ENCODE results near the gene BACH2.
"Not testable (repeated sequence)": the region's sequence is repeated elsewhere in the genome, so short reads cannot be mapped to it uniquely, and the experiment has no call there.

BACH2 gene

GRCh38 chr6:90302320-90302719 is 5.7 kb upstream of the BACH2 start:
- DNase-seq (ENCODE audit: low read depth in 2 of 2): no peak

- DNase-seq (ENCODE audit: low read depth in 2 of 2): no peak
These were observed 5.2 kb upstream of the BACH2 start for GRCh38 chr6:90301816-90302215.

GRCh38 chr6:90298459-90299053 is 1.9 kb upstream of the BACH2 start:
- no peak for DNase-seq (ENCODE audit: low read depth in 2 of 2)

GRCh38 chr6:90297867-90298381 is 1.3 kb upstream of the BACH2 start:
- DNase-seq (ENCODE audit: low read depth in 2 of 2): no peak

- DNase-seq (ENCODE audit: low read depth in 2 of 2): no peak
These were observed 648 bp upstream of the BACH2 start for GRCh38 chr6:90297115-90297866.

- peak in 1 of 2 donors; percentile 56 for DNase-seq (ENCODE audit: low read depth in 2 of 2)
These were observed 746 bp downstream of the BACH2 start for GRCh38 chr6:90295854-90296340.

- DNase-seq (ENCODE audit: low read depth in 2 of 2): peak; percentile 76 to 80
These were observed 1.4 kb downstream of the BACH2 start for GRCh38 chr6:90294989-90295853.

GRCh38 chr6:90294614-90294988 is 2.0 kb downstream of the BACH2 start:
- peak in 1 of 2 donors; percentile 35 for DNase-seq (ENCODE audit: low read depth in 2 of 2)

GRCh38 chr6:90294008-90294511 is 2.6 kb downstream of the BACH2 start:
- DNase-seq (ENCODE audit: low read depth in 2 of 2): no peak

GRCh38 chr6:90293319-90293953 is 3.2 kb downstream of the BACH2 start:
- no peak for DNase-seq (ENCODE audit: low read depth in 2 of 2)

GRCh38 chr6:90291565-90291964 is 5.1 kb downstream of the BACH2 start:
- no peak for DNase-seq (ENCODE audit: low read depth in 2 of 2)

GRCh38 chr6:90290811-90291420 is 5.7 kb downstream of the BACH2 start:
- DNase-seq (ENCODE audit: low read depth in 2 of 2): no peak

- DNase-seq (ENCODE audit: low read depth in 2 of 2): no peak
These were observed 6.7 kb downstream of the BACH2 start for GRCh38 chr6:90289902-90290301.

- DNase-seq (ENCODE audit: low read depth in 2 of 2): no peak
These were observed 8.2 kb downstream of the BACH2 start for GRCh38 chr6:90288404-90288803.

- peak; percentile 30 to 53 for DNase-seq (ENCODE audit: low read depth in 2 of 2)
These were observed 9.7 kb downstream of the BACH2 start for GRCh38 chr6:90286884-90287488.

- peak in 1 of 2 donors; percentile 41 for DNase-seq (ENCODE audit: low read depth in 2 of 2)
These were observed 10.8 kb downstream of the BACH2 start for GRCh38 chr6:90285611-90286381.

- DNase-seq (ENCODE audit: low read depth in 2 of 2): no peak
These were observed 11.6 kb downstream of the BACH2 start for GRCh38 chr6:90285042-90285481.

GRCh38 chr6:90284236-90285041 is 12.2 kb downstream of the BACH2 start:
- DNase-seq (ENCODE audit: low read depth in 2 of 2): peak; percentile 46 to 58

- not testable (repeated sequence) for DNase-seq (ENCODE audit: low read depth in 2 of 2)
These were observed 14.4 kb downstream of the BACH2 start for GRCh38 chr6:90282265-90282664.
